Activated naive CD4-positive, alpha-beta T cell treated with anti-CD3 and anti-CD28 coated beads for 36 hours (primary cell): ENCODE data around the gene CSN2. TPM values are rescaled to one million over a fixed set of nuclear protein-coding genes. Genes with fewer than 3 reads are reported as not detected.

Source experiments
- CTCF ChIA-PET: fragments of 350-600 bp; sonication (Branson Sonifier 250); formaldehyde crosslinking; loops from one replicate; lab custom pipeline; 2021; ENCODE audit warnings: antibody characterized with exemption; lab: Charles Lee
- DNase-seq: peaks from one replicate; pipeline ENCODE4 v3.0.0-alpha.2; 2020
- H3K27ac Mint-ChIP-seq: one replicate; pipeline ENCODE4 v1.8.0; 2021; ENCODE audit warnings: mild to moderate bottlenecking, mixed read lengths
- H3K27me3 Mint-ChIP-seq: one replicate; pipeline ENCODE4 v1.8.0; 2021; ENCODE audit warnings: low read depth, mixed read lengths
- H3K36me3 Mint-ChIP-seq: one replicate; pipeline ENCODE4 v1.8.0; 2021; ENCODE audit warnings: low read depth, mixed read lengths
- H3K4me1 Mint-ChIP-seq: one replicate; pipeline ENCODE4 v1.8.0; 2021; ENCODE audit warnings: low read depth, mixed read lengths
- H3K4me3 Mint-ChIP-seq: one replicate; pipeline ENCODE4 v1.8.0; 2021; ENCODE audit warnings: mild to moderate bottlenecking, moderate library complexity, mixed read lengths
- H3K9me3 Mint-ChIP-seq: one replicate; pipeline ENCODE4 v1.8.0; 2021; ENCODE audit warnings: mixed read lengths
- intact Hi-C: fragments of 100-400 bp; cut with micrococcal nuclease; formaldehyde crosslinking; loops from one replicate; pipeline ENCODE4 v1.15.1; 2023
- total RNA-seq, 2 experiments: library from RNA; stranded (reverse); gene quantifications; one replicate each; pipeline ENCODE4 v1.2.3, GENCODE V29; 2021

CSN2 gene, protein sequence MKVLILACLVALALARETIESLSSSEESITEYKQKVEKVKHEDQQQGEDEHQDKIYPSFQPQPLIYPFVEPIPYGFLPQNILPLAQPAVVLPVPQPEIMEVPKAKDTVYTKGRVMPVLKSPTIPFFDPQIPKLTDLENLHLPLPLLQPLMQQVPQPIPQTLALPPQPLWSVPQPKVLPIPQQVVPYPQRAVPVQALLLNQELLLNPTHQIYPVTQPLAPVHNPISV
- not detected for total RNA-seq

DNA sequence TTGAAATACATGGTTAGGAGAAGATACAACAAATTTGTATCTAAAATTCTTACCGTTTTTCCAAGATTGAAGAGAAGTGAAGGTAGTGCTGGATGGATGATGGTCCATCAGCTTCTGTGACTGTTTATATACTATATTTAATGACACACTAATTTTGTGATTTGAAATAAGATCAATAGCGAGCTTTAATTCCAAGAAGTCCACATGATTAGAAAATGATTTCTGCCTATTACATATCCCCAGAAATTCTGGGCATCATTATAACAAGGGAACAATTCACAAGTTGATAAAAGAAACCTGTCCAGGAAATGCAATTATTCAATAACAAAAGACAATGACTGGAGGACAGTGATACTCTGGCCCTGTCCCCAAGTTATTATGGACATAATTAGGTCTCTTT, at the start of gene CSN2:
CSN2 (minus strand) TSS at position 101 of the 400 bp plus-strand sequence. CDS start 4,733 bp downstream, outside the sequence.
- Mint-ChIP-seq H3K4me1 (no peaks in the 10 kb centered on the region), H3K4me3 (no peak within 1 kb of the TSS), H3K27me3 (peaks cover 2% of the 10 kb centered on the region), H3K27ac (no peak within 1 kb of the TSS), H3K9me3 (no peaks in the 10 kb centered on the region), H3K36me3 (no peaks in the 10 kb centered on the region)
- CTCF ChIA-PET = interaction anchor here (0.6 kb wide), 1 partner anchor 469 kb away, joined by 4 read pairs; no protein-coding TSS in a partner anchor
- no peak for DNase-seq
- intact Hi-C loops = no loop called here

DNA sequence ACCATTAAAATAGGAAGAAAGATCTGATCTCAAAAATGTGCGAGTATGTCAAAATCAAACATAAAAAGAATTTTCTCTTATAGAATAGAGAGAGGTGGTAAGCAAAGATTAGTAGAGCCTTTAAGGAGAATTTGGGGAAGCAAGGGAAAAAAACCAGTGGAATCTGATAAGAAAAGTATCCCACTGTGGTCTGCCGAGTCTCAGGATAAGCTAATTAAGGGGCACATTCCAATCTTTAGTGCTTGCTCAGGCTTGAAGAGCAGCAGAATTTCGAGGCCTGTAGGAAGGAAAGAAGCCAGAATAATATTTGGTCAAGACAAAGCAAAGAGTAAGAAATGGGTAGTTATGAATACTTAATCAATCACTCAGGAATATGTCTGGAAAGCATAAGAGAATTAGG, 43.2 kb upstream of the CSN2 start:
- intact Hi-C loops = no loop called here
- Mint-ChIP-seq H3K9me3 (no peaks in the 10 kb centered on the region), H3K4me3 (no peak overlapping the region), H3K36me3 (no peaks in the 10 kb centered on the region), H3K27ac (no peak overlapping the region), H3K27me3 (no peaks in the 10 kb centered on the region), H3K4me1 (no peaks in the 10 kb centered on the region)
- CTCF ChIA-PET = no interaction called here
- no peak for DNase-seq

DNA sequence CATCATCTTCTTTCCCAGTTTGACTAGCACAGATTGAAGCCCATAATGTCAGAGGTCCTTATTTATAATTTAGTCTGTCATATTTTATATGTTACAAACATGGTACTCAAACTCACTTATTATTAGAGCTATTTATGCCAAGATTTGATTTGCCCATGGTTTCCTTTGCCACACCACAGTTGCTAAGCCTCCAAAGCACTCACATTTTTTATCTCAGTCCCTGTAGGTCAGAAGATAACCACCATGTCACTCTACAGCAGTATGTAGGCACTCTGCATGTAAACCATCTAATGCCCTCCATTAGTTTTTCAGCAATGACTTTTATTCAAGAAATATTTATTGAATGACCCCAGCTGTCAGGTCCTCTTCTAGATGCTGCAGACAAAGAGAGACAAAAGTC, 37.0 kb upstream of the CSN2 start:
- intact Hi-C loops = no loop called here
- H3K27ac Mint-ChIP-seq = no peak overlapping the region
- CTCF ChIA-PET = no interaction called here

DNA sequence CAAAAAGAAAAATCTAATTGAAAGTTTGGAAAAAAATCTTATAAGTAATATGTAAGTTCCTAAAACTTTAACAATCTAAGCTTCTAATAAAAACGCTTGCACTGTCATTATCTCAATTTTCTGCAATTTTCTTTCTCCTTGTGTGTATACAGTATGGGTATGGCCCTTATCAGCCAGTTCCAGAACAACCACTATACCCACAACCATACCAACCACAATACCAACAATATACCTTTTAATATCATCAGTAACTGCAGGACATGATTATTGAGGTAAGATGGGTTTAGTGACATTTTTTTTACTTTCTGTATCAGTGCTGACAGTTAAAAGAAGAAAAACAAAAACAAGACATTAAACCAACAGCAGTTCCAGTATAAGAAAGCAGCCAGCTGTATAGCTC, 35.2 kb upstream of the CSN2 start:
- Mint-ChIP-seq H3K4me1 (no peaks in the 10 kb centered on the region), H3K27ac (no peak overlapping the region), H3K9me3 (no peaks in the 10 kb centered on the region), H3K4me3 (no peak overlapping the region), H3K36me3 (no peaks in the 10 kb centered on the region), H3K27me3 (peaks cover 2% of the 10 kb centered on the region)
- CTCF ChIA-PET = no interaction called here
- intact Hi-C loops = no loop called here
- no peak for DNase-seq

More for the DNA sequence above, 37.0 kb upstream of the CSN2 start:
- Mint-ChIP-seq H3K4me3 (no peak overlapping the region), H3K4me1 (no peaks in the 10 kb centered on the region), H3K9me3 (no peaks in the 10 kb centered on the region), H3K36me3 (no peaks in the 10 kb centered on the region), H3K27me3 (peaks cover 2% of the 10 kb centered on the region)
- no peak for DNase-seq

DNA sequence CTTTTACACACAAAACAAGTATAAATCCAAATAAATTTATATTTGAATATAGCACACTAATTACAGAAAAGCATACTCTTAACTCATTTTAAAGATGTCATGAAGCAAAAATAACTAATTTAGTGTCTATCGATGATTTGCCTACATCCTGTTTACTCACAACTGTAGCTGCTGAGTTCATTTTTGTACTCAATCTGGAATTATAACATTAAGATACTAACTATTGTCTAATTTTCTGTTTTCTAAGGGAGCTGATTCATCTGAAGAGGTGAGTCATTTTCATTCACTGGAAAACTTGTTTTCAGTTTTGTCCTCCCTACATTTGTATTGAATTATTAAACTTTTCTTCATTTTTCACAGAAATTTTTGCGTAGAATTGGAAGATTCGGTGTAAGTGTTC, 33.9 kb upstream of the CSN2 start:
- Mint-ChIP-seq H3K27ac (no peak overlapping the region), H3K36me3 (no peaks in the 10 kb centered on the region), H3K9me3 (no peaks in the 10 kb centered on the region), H3K4me3 (no peak overlapping the region), H3K27me3 (peaks cover 2% of the 10 kb centered on the region), H3K4me1 (no peaks in the 10 kb centered on the region)
- DNase-seq = no peak
- CTCF ChIA-PET = no interaction called here
- intact Hi-C loops = no loop called here

DNA sequence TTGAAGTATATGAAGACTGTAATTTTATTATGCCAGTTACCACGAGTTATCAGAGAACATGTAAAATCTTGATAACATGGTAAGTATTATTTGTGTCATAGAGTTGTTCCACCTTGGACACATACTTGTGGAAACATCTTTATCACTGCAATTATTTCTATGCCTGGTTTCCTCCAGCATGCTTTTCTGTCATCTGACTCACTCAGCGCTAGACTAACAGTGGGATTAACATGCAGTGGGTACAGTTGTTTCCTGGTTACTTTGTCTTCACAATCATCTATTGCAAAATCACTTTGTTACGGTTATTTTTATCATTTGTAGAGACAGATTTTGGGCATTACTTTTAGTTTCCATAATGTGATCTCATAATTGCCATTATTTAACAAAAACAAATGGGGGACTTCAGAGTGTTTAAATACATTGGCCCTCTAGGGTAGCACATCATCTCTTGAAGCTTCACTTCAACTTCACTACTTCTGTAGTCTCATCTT, 30.0 kb upstream of the CSN2 start, which contains the start of gene STATH:
STATH (plus strand) TSS at position 441 of the 491 bp plus-strand sequence. CDS start 2,472 bp downstream, outside the sequence.
- CTCF ChIA-PET = no interaction called here
- H3K9me3 Mint-ChIP-seq = no peaks in the 10 kb centered on the region

DNA sequence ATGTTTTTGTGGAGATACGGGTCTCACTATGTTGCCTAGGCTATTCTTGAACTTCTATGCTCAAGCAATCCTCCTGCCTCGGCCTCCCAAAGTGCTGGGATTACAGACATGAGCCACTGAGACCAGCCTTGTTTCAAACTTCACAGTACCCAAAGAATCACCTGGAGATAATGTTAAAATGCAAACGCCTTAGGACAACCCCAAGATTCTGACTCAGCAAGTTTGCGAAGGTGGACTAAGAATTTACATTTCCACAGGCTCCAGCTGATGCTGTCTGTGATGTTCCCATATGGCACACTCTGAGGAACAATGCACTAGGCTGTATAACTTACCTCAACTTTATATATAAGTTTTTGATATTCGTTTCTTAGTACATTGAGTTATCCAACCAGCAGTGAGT, 29.3 kb upstream of the CSN2 start:
- intact Hi-C loops = no loop called here
- DNase-seq = no peak
- no peaks in the 10 kb centered on the region for H3K4me1 Mint-ChIP-seq
- no peaks in the 10 kb centered on the region for H3K9me3 Mint-ChIP-seq
- CTCF ChIA-PET = no interaction called here
- H3K36me3 Mint-ChIP-seq = no peaks in the 10 kb centered on the region
- H3K27ac Mint-ChIP-seq = no peak overlapping the region
- no peak overlapping the region for H3K4me3 Mint-ChIP-seq
- peaks cover 1% of the 10 kb centered on the region for H3K27me3 Mint-ChIP-seq

More for the DNA sequence above, 30.0 kb upstream of the CSN2 start, which contains the start of gene STATH:
- H3K27me3 Mint-ChIP-seq = peaks cover 2% of the 10 kb centered on the region
- H3K36me3 Mint-ChIP-seq = no peaks in the 10 kb centered on the region
- H3K27ac Mint-ChIP-seq = no peak within 1 kb of the TSS
- H3K4me3 Mint-ChIP-seq = no peak within 1 kb of the TSS
- no peaks in the 10 kb centered on the region for H3K4me1 Mint-ChIP-seq
- intact Hi-C loops = no loop called here
- no peak for DNase-seq

DNA sequence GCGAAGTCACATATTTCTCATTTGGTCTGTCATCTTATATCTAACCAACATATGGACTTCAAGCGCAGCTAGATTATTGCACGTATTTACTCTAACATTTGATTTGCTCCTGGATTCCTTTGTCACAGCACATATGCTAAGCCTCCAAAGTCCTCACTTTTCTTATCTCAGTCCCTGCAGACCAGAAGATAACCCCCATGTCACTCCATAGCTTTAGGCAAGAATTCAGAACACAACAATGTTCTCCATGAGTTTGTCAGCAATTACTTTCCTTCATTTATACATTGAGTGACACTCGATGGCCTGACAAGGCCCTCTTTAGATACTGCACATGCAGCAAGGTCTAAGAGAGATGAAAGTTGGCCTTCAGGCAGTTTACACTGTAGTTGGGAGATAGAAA, 25.5 kb upstream of the CSN2 start:
- CTCF ChIA-PET = no interaction called here
- H3K4me3 Mint-ChIP-seq = no peak overlapping the region
- intact Hi-C loops = no loop called here
- no peaks in the 10 kb centered on the region for H3K9me3 Mint-ChIP-seq
- H3K27ac Mint-ChIP-seq = no peak overlapping the region
- DNase-seq = no peak
- no peaks in the 10 kb centered on the region for H3K27me3 Mint-ChIP-seq
- no peaks in the 10 kb centered on the region for H3K4me1 Mint-ChIP-seq
- no peaks in the 10 kb centered on the region for H3K36me3 Mint-ChIP-seq

DNA sequence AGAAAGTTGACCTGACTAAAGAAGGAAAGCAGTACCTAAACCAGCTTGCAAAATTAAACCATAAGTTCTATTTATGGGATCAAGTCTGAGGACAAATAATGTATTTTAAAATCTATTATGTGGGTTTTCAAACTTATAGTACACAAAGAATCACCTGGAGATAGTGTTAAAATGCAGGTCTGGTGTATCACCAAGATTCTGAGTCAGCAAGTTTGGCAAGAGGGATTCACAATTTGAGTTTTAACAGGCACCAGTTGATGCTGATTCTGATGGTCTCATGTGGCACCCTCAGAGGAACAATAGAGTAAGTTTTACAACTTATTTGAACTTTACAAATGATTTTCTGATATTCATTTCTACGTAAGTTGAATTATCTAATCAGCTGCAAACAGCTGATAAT, 21.1 kb upstream of the CSN2 start:
- Mint-ChIP-seq H3K27me3 (no peaks in the 10 kb centered on the region), H3K4me3 (no peak overlapping the region), H3K4me1 (no peaks in the 10 kb centered on the region), H3K9me3 (no peaks in the 10 kb centered on the region), H3K36me3 (no peaks in the 10 kb centered on the region), H3K27ac (no peak overlapping the region)
- intact Hi-C loops = no loop called here
- CTCF ChIA-PET = no interaction called here
- no peak for DNase-seq

DNA sequence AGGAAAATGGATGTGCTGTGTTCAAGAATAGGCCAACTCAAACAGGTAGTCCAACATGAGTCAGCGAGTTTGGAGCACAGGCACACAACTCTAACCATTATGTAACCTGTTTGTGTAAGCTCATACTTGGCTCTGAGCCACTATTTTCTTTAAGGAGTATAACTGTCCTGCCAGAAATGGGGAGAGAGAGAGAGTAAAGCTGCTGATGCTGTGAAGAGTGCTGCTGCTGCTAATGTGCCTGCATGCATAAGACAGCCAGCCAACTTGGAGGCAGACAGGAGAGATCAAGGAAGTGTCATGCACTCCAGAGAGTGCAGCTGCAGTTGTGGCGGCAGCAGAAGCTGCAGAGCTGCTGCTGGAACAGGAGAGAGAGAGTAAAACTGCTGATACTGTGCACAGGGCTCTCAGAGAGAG, 18.5 kb upstream of the CSN2 start:
- Mint-ChIP-seq H3K9me3 (no peaks in the 10 kb centered on the region), H3K4me3 (no peak overlapping the region), H3K27ac (no peak overlapping the region), H3K4me1 (no peaks in the 10 kb centered on the region), H3K27me3 (no peaks in the 10 kb centered on the region), H3K36me3 (no peaks in the 10 kb centered on the region)
- CTCF ChIA-PET = interaction anchor here (0.5 kb wide), 1 partner anchor 86 kb away, joined by 8 read pairs; no protein-coding TSS in a partner anchor
- intact Hi-C loops = no loop called here
- DNase-seq = no peak

DNA sequence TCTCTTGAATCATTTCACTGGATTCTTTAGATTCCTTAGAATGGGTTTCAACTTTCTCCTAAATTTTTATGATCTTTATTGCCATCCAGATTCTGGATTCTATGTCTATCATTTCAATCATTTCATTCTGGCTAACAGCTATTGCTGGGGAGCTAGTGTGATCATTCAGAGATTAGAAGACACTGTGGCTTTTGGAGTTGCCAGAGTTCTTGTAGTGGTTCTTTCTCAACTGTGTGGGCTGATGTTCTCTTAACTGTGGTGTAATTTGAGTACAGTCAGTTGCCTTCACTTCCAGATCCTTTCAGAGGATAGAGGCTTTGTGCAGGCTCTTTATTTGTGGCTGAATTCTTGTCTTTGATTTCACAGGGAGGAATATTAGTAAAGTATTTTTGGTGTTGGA, 12.1 kb upstream of the CSN2 start:
- Mint-ChIP-seq H3K4me3 (no peak overlapping the region), H3K27me3 (peaks cover 2% of the 10 kb centered on the region), H3K36me3 (no peaks in the 10 kb centered on the region), H3K9me3 (no peaks in the 10 kb centered on the region), H3K27ac (no peak overlapping the region), H3K4me1 (no peaks in the 10 kb centered on the region)
- no peak for DNase-seq
- CTCF ChIA-PET = interaction anchor here (0.7 kb wide), 1 partner anchor 319 kb away, joined by 3 read pairs; no protein-coding TSS in a partner anchor
- intact Hi-C loops = no loop called here

DNA sequence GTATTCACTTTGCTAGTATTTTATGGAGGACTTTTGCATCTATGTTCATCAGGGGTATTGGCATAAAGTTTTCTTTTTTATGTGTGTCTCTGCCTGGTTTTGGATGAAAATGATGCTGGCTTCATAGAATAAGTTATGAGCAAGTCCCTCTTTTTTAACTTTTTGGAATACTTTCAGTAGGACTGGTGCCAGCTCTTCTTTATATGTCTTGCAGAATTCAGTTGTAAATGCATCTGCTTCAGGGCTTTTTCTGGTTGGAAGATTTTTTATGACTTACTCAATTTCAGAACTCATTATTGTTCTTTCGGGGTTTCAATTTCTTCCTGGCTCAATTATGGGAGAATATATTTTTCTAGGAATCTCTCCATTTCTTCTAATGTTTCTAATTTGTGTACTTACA, 9.1 kb upstream of the CSN2 start:
- Mint-ChIP-seq H3K27ac (no peak overlapping the region), H3K4me3 (no peak overlapping the region), H3K9me3 (no peaks in the 10 kb centered on the region), H3K36me3 (no peaks in the 10 kb centered on the region), H3K4me1 (no peaks in the 10 kb centered on the region), H3K27me3 (peaks cover 2% of the 10 kb centered on the region)
- intact Hi-C loops = no loop called here
- no peak for DNase-seq
- CTCF ChIA-PET = no interaction called here

DNA sequence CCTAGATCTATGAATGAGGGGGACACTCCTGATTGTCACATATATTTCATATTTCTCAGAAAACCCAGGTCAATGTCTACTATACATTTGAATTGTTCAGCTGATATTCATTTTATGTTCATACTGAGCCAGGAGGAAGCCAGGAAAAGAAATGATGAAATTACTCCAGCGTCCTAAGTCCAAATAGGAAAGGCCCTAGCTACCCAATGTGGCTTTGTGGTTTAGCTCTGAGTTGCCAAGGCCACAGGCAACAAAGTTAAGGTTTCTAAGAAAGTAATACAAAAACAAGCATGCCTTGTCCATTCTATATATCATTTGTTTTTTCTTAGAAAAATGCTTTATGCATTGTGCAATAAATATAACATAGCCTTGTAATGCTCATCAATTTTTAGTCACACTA, 4.5 kb upstream of the CSN2 start:
- H3K27ac Mint-ChIP-seq = no peak overlapping the region
- no peak for DNase-seq
- intact Hi-C loops = no loop called here

More for the DNA sequence above, 4.5 kb upstream of the CSN2 start:
- Mint-ChIP-seq H3K9me3 (no peaks in the 10 kb centered on the region), H3K4me1 (no peaks in the 10 kb centered on the region), H3K36me3 (no peaks in the 10 kb centered on the region), H3K27me3 (peaks cover 2% of the 10 kb centered on the region), H3K4me3 (no peak overlapping the region)
- CTCF ChIA-PET = no interaction called here
